Measurements from ENCODE around the gene BRCA2.

The BRCA2 gene

GRCh38 chr13:32428581-32429432 lies 113.5 kb downstream of the BRCA2 start:
- DNase-seq (ENCODE audit: low read depth in 2 of 2) = no peak

- DNase-seq (ENCODE audit: low read depth in 2 of 2) = no peak
Measured at GRCh38 chr13:32429433-32429909, 114.2 kb downstream of the BRCA2 start.

GRCh38 chr13:32430018-32430747 lies 114.9 kb downstream of the BRCA2 start:
- no peak for DNase-seq (ENCODE audit: low read depth in 2 of 2)

GRCh38 chr13:32431361-32431760 lies 116.1 kb downstream of the BRCA2 start:
- DNase-seq (ENCODE audit: low read depth in 2 of 2) = no peak

GRCh38 chr13:32432856-32433255 lies 117.5 kb downstream of the BRCA2 start:
- DNase-seq (ENCODE audit: low read depth in 2 of 2) = no peak

- no peak for DNase-seq (ENCODE audit: low read depth in 2 of 2)
Measured at GRCh38 chr13:32438871-32439270, 123.6 kb downstream of the BRCA2 start.

GRCh38 chr13:32443111-32443510 lies 127.8 kb downstream of the BRCA2 start:
- DNase-seq (ENCODE audit: low read depth in 2 of 2) = peak in 1 of 2 donors; percentile 9

GRCh38 chr13:32445461-32445860 lies 130.2 kb downstream of the BRCA2 start:
- no peak for DNase-seq (ENCODE audit: low read depth in 2 of 2)

GRCh38 chr13:32446220-32446619 lies 130.9 kb downstream of the BRCA2 start:
- DNase-seq (ENCODE audit: low read depth in 2 of 2) = no peak

GRCh38 chr13:32446773-32447465 lies 131.6 kb downstream of the BRCA2 start:
- no peak for DNase-seq (ENCODE audit: low read depth in 2 of 2)

GRCh38 chr13:32447894-32448623 lies 132.8 kb downstream of the BRCA2 start:
- DNase-seq (ENCODE audit: low read depth in 2 of 2) = no peak

- DNase-seq (ENCODE audit: low read depth in 2 of 2) = no peak
Measured at GRCh38 chr13:32448972-32449371, 133.7 kb downstream of the BRCA2 start.
